T follicular helper cell (primary cell): ENCODE results near the gene HOGA1.
"Not testable (repeated sequence)": the region's sequence is repeated elsewhere in the genome, so short reads cannot be mapped to it uniquely, and the experiment has no call there.

Experiments
- DNase-seq: peaks from one replicate; pipeline ENCODE4 v3.0.0-alpha.2; 2020; ENCODE audit warnings: low read depth

Gene HOGA1

DNA sequence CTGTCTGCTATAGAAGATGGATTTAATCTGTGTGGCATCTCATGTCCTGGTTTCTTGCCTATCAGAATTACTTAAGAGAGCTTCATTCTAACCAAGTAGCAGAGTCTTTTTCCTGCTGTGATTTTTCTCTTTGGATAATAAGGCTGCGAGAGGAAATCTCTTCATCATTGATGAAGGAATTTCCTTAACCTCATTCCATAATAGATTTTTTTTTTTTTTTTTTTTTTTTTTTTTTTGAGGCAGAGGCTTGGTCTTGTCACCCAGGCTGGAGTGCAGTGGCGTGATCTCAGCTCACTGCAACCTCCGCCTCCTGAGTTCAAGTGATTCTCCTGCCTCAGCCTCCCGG, 65.2 kb downstream of the HOGA1 start:
- DNase-seq, result not testable (repeated sequence)

DNA sequence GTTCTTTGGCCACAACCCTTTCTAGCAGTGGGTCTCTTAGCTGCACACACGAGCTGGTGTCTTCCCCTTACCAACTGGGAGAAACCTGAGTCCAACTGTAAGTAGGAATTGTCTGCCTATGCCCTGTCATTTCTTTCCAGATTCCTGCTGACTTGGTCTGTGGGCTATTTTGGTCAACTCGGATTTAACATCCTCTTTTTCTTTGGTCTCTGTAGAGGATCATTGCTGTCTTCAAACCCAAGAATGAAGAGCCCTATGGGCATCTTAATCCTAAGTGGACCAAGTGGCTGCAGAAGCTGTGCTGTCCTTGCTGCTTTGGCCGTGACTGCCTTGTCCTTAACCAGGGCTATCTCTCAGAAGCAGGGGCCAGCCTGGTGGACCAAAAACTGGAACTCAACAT, 66.5 kb downstream of the HOGA1 start:
- DNase-seq, result no peak

DNA sequence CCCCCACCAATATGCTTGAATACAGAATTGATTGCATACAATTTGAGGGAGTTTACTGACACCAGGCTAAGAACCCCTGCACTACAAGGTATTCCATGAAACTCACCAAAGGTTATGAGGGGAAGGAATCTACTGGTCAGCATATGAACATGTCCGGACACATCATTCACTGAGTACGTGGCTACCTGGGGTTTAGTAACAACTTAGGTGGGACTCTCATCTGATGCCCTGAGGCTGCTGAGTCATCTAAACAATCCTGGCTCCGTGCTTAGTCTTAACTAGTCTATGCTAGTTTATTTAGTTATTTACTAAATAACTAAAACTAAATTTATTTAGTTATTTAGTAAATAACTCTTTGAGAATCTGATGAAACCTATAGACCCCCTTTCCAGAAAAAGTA, 67.6 kb downstream of the HOGA1 start:
- no peak for DNase-seq

DNA sequence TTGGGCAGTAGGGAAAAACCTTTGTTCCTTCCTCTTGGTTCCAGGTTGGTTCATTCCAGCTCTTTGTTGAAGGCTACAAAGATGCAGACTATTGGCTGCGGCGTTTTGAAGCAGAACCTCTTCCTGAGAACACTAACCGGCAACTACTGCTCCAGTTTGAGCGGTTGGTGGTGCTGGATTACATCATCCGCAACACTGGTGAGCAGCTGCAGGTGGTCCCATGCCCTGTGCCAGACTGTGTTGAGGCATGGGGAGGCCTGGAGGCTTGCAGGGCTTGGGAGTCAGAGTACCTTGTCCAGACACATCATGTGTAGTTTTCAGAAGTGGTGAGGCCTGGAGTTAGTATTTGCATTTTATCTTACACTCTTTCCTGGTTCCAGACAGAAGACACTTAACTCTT, 72.6 kb downstream of the HOGA1 start:
- DNase-seq, result no peak

DNA sequence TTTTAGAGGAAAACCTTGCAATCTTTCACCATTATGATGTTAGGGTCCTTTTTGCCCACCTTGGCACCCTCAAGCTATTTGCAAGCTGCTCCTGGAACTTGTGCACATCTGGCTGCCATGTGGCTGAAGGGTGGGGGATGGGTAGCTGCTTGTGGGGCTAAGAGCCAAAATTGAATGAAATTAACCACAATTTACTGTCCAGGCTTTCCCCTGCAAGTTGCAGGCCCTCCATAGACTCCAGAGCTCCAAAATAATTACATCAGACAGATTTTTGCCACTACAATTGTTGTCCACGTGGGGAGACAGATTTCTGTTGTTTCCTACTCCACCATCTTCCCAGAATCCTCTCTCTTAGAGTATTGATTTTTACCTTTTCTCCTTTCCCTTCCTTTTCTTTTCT, 75.4 kb downstream of the HOGA1 start:
- no peak for DNase-seq
